BLaER1 (cell line): ENCODE data around the gene ADD2.
A peak's percentile ranks its signal among the peaks of the same experiment; 100 is the strongest.

Experiments used
- H3K27ac ChIP-seq: shearing (Covaris generic); formaldehyde crosslinking; 2 replicates; pipeline ENCODE4 v1.8.1; 2022
- H3K27me3 ChIP-seq: shearing (Covaris generic); formaldehyde crosslinking; 2 replicates; pipeline ENCODE4 v1.8.1; 2022
- H3K36me3 ChIP-seq: shearing (Covaris generic); formaldehyde crosslinking; 2 replicates; pipeline ENCODE4 v1.8.1; 2022
- H3K4me1 ChIP-seq: shearing (Covaris generic); formaldehyde crosslinking; 2 replicates; pipeline ENCODE4 v1.8.1; 2022
- H3K4me2 ChIP-seq: shearing (Covaris generic); formaldehyde crosslinking; 2 replicates; pipeline ENCODE4 v1.8.1; 2022
- H3K4me3 ChIP-seq: shearing (Covaris generic); formaldehyde crosslinking; 2 replicates; pipeline ENCODE4 v1.8.1; 2022
- H3K9ac ChIP-seq: shearing (Covaris generic); formaldehyde crosslinking; 2 replicates; pipeline ENCODE4 v1.8.1; 2022
- H3K9me3 ChIP-seq: shearing (Covaris generic); formaldehyde crosslinking; 2 replicates; pipeline ENCODE4 v1.8.1; 2022
- H4K20me1 ChIP-seq: shearing (Covaris generic); formaldehyde crosslinking; 2 replicates; pipeline ENCODE4 v1.8.1; 2022
- Cebpa-rat ChIP-seq: shearing (Covaris generic); IDR thresholded peaks from 2 replicates; pipeline ENCODE4 v1.8.1; 2022

ADD2 gene

DNA sequence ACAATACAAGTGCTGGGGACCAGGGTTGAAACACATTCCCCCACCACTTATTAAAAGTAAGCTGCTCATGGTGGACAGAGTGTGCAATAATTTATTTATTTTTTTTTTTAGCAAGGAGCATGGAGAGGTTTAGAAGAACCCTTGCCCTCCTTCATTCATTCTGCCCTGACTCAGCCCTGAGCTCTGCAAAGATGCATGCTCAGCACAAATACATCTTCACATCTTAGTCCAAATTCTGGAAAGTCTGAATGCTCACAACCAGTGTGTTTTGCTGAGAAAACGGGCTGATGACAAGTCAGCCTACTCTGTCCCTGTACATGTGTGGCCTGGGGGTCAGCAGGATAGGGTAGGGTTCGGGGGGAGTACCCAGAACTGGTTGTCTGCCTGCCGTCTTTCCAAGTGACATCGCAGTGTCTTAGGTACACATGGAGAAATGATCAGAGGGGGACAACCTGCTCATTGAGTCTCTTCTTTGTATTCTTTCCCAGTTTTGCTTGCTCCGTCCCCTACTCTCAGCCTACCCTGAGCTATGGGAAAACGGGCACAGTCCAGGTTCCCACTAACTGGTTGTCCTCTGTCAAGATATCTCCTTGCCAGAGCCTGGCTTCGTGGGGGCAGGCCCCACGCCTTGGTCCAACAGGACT is 76.4 kb downstream of the ADD2 start:
- H3K36me3 ChIP-seq: peaks cover 100% of the 10 kb centered on the region

GRCh38 chr2:70690846-70691245 is 77.2 kb downstream of the ADD2 start:
- no peaks in the 10 kb centered on the region for H3K27me3 ChIP-seq
- no peak overlapping the region for H3K27ac ChIP-seq
- no peak for TF ChIP-seq Cebpa-rat
- H4K20me1 ChIP-seq: no peaks in the 10 kb centered on the region
- no peak overlapping the region for H3K9ac ChIP-seq
- H3K36me3 ChIP-seq: peaks cover 100% of the 10 kb centered on the region
- H3K4me3 ChIP-seq: no peak overlapping the region
- H3K4me1 ChIP-seq: peaks cover 18% of the 10 kb centered on the region
- H3K4me2 ChIP-seq: no peak overlapping the region
- H3K9me3 ChIP-seq: no peaks in the 10 kb centered on the region

More for the DNA sequence above, 76.4 kb downstream of the ADD2 start:
- H3K4me3 ChIP-seq: no peak overlapping the region
- no peaks in the 10 kb centered on the region for H4K20me1 ChIP-seq
- H3K9me3 ChIP-seq: no peaks in the 10 kb centered on the region
- no peak overlapping the region for H3K9ac ChIP-seq
- H3K27ac ChIP-seq: no peak overlapping the region
- TF ChIP-seq Cebpa-rat: no peak
- no peaks in the 10 kb centered on the region for H3K27me3 ChIP-seq
- H3K4me2 ChIP-seq: no peak overlapping the region
- peaks cover 10% of the 10 kb centered on the region for H3K4me1 ChIP-seq

DNA sequence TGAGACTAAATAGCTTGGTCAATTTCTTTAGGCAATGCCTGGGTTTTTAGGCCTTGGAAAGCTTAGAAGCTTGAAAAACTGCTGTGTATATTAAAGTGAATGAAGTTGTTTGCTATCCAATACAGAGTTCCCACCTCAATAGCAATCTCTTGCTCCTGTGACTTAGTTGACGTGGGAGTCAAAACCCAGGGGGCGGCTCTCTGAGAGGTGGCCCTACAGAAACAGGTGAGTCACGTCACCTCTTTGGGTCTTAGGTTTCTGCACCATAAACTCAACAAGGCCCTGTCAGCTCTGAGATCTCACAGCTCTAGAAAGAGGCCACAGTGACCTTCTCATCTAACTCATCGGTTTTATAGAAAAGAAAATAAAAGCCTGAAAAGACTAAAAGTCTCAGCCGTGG is 79.6 kb downstream of the ADD2 start:
- peaks cover 23% of the 10 kb centered on the region for H3K4me1 ChIP-seq
- no peaks in the 10 kb centered on the region for H3K9me3 ChIP-seq
- no peak for TF ChIP-seq Cebpa-rat
- H3K4me3 ChIP-seq: no peak overlapping the region
- H3K27ac ChIP-seq: no peak overlapping the region
- peaks cover 100% of the 10 kb centered on the region for H3K36me3 ChIP-seq
- H4K20me1 ChIP-seq: no peaks in the 10 kb centered on the region
- no peak overlapping the region for H3K4me2 ChIP-seq
- H3K9ac ChIP-seq: no peak overlapping the region
- H3K27me3 ChIP-seq: no peaks in the 10 kb centered on the region

DNA sequence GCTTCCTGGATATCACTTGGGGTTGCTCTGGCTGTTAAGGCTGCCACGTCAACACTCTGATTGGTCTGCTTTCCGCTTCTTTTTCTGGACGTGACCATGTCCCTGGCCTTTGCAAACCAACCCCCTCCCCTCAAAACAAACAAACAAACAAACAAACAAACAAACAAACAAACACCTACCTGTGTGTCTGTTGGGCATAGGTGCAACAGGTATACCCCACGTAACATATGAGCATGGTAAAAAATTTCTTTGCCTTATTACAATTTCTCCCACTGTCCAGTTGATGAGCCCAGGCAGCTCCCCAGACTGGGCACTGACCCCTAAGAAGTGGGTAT is 80.6 kb downstream of the ADD2 start:
- Histone ChIP-seq H3K9ac (no peak overlapping the region), H3K4me2 (peak overlapping the region; percentile 7), H3K27ac (peak overlapping the region; percentile 29; the same call in 1 of the 2 replicates), H3K9me3 (no peaks in the 10 kb centered on the region), H3K36me3 (peaks cover 100% of the 10 kb centered on the region), H3K27me3 (no peaks in the 10 kb centered on the region), H4K20me1 (no peaks in the 10 kb centered on the region), H3K4me1 (peaks cover 23% of the 10 kb centered on the region), H3K4me3 (no peak overlapping the region)
- no peak for TF ChIP-seq Cebpa-rat

- Histone ChIP-seq H4K20me1 (no peaks in the 10 kb centered on the region), H3K9ac (no peak overlapping the region), H3K4me3 (no peak overlapping the region), H3K27me3 (no peaks in the 10 kb centered on the region), H3K27ac (peak overlapping the region; percentile 29; the same call in 1 of the 2 replicates), H3K36me3 (peaks cover 100% of the 10 kb centered on the region), H3K4me1 (peaks cover 23% of the 10 kb centered on the region), H3K9me3 (no peaks in the 10 kb centered on the region), H3K4me2 (peak overlapping the region; percentile 7)
- TF ChIP-seq Cebpa-rat: no peak
These were observed 81.2 kb downstream of the ADD2 start for GRCh38 chr2:70686577-70687460.

- Histone ChIP-seq H3K4me1 (peaks cover 23% of the 10 kb centered on the region), H3K9me3 (no peaks in the 10 kb centered on the region), H3K36me3 (peaks cover 99% of the 10 kb centered on the region), H4K20me1 (no peaks in the 10 kb centered on the region), H3K27ac (no peak overlapping the region), H3K4me3 (no peak overlapping the region), H3K27me3 (no peaks in the 10 kb centered on the region), H3K9ac (no peak overlapping the region), H3K4me2 (peak overlapping the region; percentile 27; the same call in 1 of the 2 replicates)
- no peak for TF ChIP-seq Cebpa-rat
These were observed 82.2 kb downstream of the ADD2 start for GRCh38 chr2:70685771-70686171.

DNA sequence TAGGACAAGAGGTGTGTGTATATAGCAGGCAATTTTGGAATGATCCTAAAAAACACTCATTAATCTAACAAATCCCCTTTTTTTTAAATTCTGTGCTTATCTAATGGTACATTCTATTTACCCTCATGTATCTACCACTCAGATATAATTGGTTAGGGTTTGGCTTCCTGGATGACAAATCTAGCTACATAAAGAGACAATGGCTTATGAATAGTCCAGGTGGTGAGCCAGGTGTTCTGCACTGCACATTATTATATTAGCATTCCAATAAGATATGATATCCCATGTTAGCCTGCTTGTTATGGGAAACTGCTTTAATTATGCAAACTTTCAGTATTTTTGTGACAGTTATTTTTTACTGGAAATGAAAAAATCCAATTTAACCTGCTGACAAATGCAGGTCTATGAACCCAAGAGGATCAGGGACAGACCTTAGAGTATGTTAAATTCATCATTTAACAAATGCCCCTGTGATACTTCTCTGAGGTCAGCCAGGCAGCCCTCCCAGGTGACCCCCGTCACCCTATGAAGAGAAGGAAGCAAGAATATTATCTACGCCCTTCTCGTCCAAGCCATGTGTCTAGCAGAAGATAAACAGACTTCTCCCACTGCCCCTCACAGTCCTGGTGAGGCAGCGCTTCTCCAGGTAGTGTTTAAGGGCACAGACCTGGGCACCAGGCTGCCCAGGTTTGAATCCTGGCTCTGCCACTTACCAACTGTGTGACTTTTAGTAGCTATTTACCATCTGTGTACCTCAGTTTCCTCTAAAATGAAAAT is 83.0 kb downstream of the ADD2 start:
- Histone ChIP-seq H3K36me3 (peaks cover 98% of the 10 kb centered on the region), H3K27ac (no peak overlapping the region), H3K27me3 (no peaks in the 10 kb centered on the region), H3K4me3 (no peak overlapping the region), H4K20me1 (no peaks in the 10 kb centered on the region), H3K9me3 (no peaks in the 10 kb centered on the region), H3K4me1 (peaks cover 23% of the 10 kb centered on the region), H3K9ac (no peak overlapping the region), H3K4me2 (no peak overlapping the region)
- no peak for TF ChIP-seq Cebpa-rat

GRCh38 chr2:70683455-70683854 is 84.5 kb downstream of the ADD2 start:
- Histone ChIP-seq H3K4me3 (no peak overlapping the region), H3K27ac (no peak overlapping the region), H4K20me1 (no peaks in the 10 kb centered on the region), H3K9ac (no peak overlapping the region), H3K4me1 (peaks cover 23% of the 10 kb centered on the region), H3K9me3 (no peaks in the 10 kb centered on the region), H3K27me3 (no peaks in the 10 kb centered on the region), H3K36me3 (peaks cover 94% of the 10 kb centered on the region), H3K4me2 (no peak overlapping the region)
- no peak for TF ChIP-seq Cebpa-rat

DNA sequence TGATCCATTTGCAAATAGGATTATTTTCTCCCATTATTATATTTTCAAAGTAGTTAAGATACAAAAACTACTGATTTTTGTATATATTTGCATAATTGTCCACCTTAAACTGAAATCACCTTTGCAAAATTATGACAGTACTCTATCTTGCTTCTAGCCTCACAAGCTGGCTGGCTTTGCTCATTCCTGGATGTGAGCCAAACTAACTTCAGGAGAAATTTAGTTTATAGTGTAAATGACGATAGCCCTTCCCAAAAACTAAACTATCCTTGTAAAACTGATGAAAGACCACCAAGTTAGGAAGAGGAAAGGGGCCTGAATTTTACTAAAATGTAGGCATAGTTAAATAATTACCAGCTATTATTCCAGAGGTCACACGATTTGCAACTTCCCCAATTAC is 87.3 kb downstream of the ADD2 start:
- Histone ChIP-seq H3K27ac (no peak overlapping the region), H4K20me1 (no peaks in the 10 kb centered on the region), H3K9me3 (no peaks in the 10 kb centered on the region), H3K4me1 (peaks cover 4% of the 10 kb centered on the region), H3K36me3 (peaks cover 94% of the 10 kb centered on the region), H3K9ac (no peak overlapping the region), H3K4me3 (no peak overlapping the region), H3K4me2 (no peak overlapping the region), H3K27me3 (no peaks in the 10 kb centered on the region)
- TF ChIP-seq Cebpa-rat: no peak

- Histone ChIP-seq H3K27me3 (no peaks in the 10 kb centered on the region), H3K4me1 (no peaks in the 10 kb centered on the region), H3K9me3 (no peaks in the 10 kb centered on the region), H3K27ac (no peak overlapping the region), H3K36me3 (peaks cover 94% of the 10 kb centered on the region), H3K4me2 (no peak overlapping the region), H3K4me3 (no peak overlapping the region), H3K9ac (no peak overlapping the region), H4K20me1 (no peaks in the 10 kb centered on the region)
- TF ChIP-seq Cebpa-rat: no peak
These were observed 88.7 kb downstream of the ADD2 start for GRCh38 chr2:70679259-70679658.
